ENCODE measurements around the gene KRTAP4-2. TPM values are rescaled to one million over a fixed set of nuclear protein-coding genes. Genes with fewer than 3 reads are reported as not detected.

KRTAP4-2 gene
- total and polyA plus RNA-seq, 2 of the 13 experiments (the other 11 are each of a cell fraction or from before 2014, with no cell fraction given) = not detected

- Histone ChIP-seq H3K79me2 (ENCODE audit: insufficient read depth, low read length) (no peaks in the 10 kb centered on the region), H3K4me2 (ENCODE audit: low read depth, low read length) (no peak overlapping the region), H3K9me3 (ENCODE audit: low read length) (no peaks in the 10 kb centered on the region), H3K36me3 (replicated peaks in 1 of 2; ENCODE audit: control insufficient read depth in 1 of 2, insufficient read depth in 2 of 2, low read length in 2 of 2) (no peaks in the 10 kb centered on the region), H3K9ac (ENCODE audit: insufficient read depth, low read depth, low read length) (no peak overlapping the region), H3K27ac (ENCODE audit: extremely low read length, insufficient read depth, low read length) (no peak overlapping the region), H3K4me1 (ENCODE audit: insufficient read depth, low read length) (no peaks in the 10 kb centered on the region), H4K20me1 (ENCODE audit: insufficient read depth, low read length) (no peaks in the 10 kb centered on the region), H3K27me3 (ENCODE audit: control insufficient read depth in 1 of 2, insufficient read depth in 2 of 2, low read length in 2 of 2) (no peaks in the 10 kb centered on the region), H2AFZ (ENCODE audit: low read length) (no peak overlapping the region), H3K4me3 (replicated peaks in 1 of 3; ENCODE audit: insufficient read depth in 1 of 3, low read depth in 2 of 3, low read length in 3 of 3) (no peak overlapping the region)
- 4% methylated on average over 1 of the region's 1 CpG for WGBS (ENCODE audit: low lambda C conversion rate)
- intact Hi-C loops (cut with micrococcal nuclease; ENCODE audit: unreplicated experiment) (no loop called here), in situ Hi-C loops (cut with HindIII; ENCODE audit: extremely low pct_ligation_motif_present, low pct_unique_long_range_greater_than_20kb) (no loop called here)
- FAIRE-seq (no peak), DNase-seq (ENCODE audit: low spot score) (no peak), ATAC-seq (no peak)
- ChIA-PET POLR2A (no interaction called here), CTCF (ENCODE audit: low intra/inter-chr PET ratio, low total read pairs) (no interaction called here)
- BruUV-seq (replicated peaks) = no TSS peak
- TF ChIP-seq CENPBD1 (CRISPR knock-in tag; IDR thresholded peaks at IDR 0.05; ENCODE audit: borderline replicate concordance, low read depth) (no peak), ZNF703 (CRISPR knock-in tag; IDR thresholded peaks at IDR 0.05; ENCODE audit: borderline replicate concordance) (no peak), CC2D1A (CRISPR knock-in tag; IDR thresholded peaks at IDR 0.05) (no peak), ZNF761 (CRISPR knock-in tag; conservative IDR thresholded peaks at IDR 0.05) (no peak), NFE2L1 (CRISPR knock-in tag; IDR thresholded peaks at IDR 0.05; ENCODE audit: borderline replicate concordance) (no peak), ZFP62 (CRISPR knock-in tag; IDR thresholded peaks at IDR 0.05) (no peak), ZNF672 (CRISPR knock-in tag; IDR thresholded peaks at IDR 0.05) (no peak), RFX5 (IDR thresholded peaks at IDR 0.05; ENCODE audit: low read depth, low read length) (no peak), ZNF232 (CRISPR knock-in tag; IDR thresholded peaks at IDR 0.05; ENCODE audit: borderline replicate concordance) (no peak), KLF9 (CRISPR knock-in tag; IDR thresholded peaks at IDR 0.05; ENCODE audit: low read depth) (no peak), HDAC6 (IDR thresholded peaks at IDR 0.05; ENCODE audit: low read depth, low read length) (no peak), JUND (CRISPR knock-in tag; IDR thresholded peaks at IDR 0.05) (no peak), HOXA5 (CRISPR knock-in tag; IDR thresholded peaks at IDR 0.05) (no peak), ZNF644 (CRISPR knock-in tag; IDR thresholded peaks at IDR 0.05; ENCODE audit: low read depth) (no peak)
- TF ChIP-seq, protein P1, sequence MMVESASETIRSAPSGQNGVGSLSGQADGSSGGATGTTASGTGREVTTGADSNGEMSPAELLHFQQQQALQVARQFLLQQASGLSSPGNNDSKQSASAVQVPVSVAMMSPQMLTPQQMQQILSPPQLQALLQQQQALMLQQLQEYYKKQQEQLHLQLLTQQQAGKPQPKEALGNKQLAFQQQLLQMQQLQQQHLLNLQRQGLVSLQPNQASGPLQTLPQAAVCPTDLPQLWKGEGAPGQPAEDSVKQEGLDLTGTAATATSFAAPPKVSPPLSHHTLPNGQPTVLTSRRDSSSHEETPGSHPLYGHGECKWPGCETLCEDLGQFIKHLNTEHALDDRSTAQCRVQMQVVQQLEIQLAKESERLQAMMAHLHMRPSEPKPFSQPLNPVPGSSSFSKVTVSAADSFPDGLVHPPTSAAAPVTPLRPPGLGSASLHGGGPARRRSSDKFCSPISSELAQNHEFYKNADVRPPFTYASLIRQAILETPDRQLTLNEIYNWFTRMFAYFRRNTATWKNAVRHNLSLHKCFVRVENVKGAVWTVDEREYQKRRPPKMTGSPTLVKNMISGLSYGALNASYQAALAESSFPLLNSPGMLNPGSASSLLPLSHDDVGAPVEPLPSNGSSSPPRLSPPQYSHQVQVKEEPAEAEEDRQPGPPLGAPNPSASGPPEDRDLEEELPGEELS (CRISPR knock-in tag; IDR thresholded peaks at IDR 0.05) = no peak
- TF ChIP-seq, protein P2, sequence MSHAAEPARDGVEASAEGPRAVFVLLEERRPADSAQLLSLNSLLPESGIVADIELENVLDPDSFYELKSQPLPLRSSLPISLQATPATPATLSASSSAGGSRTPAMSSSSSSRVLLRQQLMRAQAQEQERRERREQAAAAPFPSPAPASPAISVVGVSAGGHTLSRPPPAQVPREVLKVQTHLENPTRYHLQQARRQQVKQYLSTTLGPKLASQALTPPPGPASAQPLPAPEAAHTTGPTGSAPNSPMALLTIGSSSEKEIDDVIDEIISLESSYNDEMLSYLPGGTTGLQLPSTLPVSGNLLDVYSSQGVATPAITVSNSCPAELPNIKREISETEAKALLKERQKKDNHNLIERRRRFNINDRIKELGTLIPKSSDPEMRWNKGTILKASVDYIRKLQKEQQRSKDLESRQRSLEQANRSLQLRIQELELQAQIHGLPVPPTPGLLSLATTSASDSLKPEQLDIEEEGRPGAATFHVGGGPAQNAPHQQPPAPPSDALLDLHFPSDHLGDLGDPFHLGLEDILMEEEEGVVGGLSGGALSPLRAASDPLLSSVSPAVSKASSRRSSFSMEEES (CRISPR knock-in tag; IDR thresholded peaks at IDR 0.05) = no peak
- TF ChIP-seq, protein P3, sequence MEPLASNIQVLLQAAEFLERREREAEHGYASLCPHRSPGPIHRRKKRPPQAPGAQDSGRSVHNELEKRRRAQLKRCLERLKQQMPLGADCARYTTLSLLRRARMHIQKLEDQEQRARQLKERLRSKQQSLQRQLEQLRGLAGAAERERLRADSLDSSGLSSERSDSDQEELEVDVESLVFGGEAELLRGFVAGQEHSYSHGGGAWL (CRISPR knock-in tag; IDR thresholded peaks at IDR 0.05) = no peak
These were observed 18.0 kb upstream of the KRTAP4-2 start for GRCh38 chr17:41196068-41196467.

All from HepG2 (cell line).